ENCODE results near the gene HDAC5. TPM values are rescaled to one million over a fixed set of nuclear protein-coding genes. Genes with fewer than 3 reads are reported as not detected.

HDAC5 gene
- polyA plus RNA-seq, 1 donor: 64.6 TPM

Other genes starting within 250 kb of the HDAC5 start
- 2.2 TPM for gene MPP2, start 216.1 kb downstream of the HDAC5 start, polyA plus RNA-seq (ENCODE audit: insufficient read length)
- gene PPY, start 181.2 kb downstream of the HDAC5 start, polyA plus RNA-seq (ENCODE audit: insufficient read length): not detected
- not detected for gene PYY, start 169.7 kb downstream of the HDAC5 start, polyA plus RNA-seq (ENCODE audit: insufficient read length)
- gene NAGS, start 119.0 kb downstream of the HDAC5 start, polyA plus RNA-seq (ENCODE audit: insufficient read length): 0.19 TPM
- gene TMEM101, start 108.7 kb downstream of the HDAC5 start, polyA plus RNA-seq (ENCODE audit: insufficient read length): 33.1 TPM
- 23.3 TPM for gene LSM12, start 57.0 kb downstream of the HDAC5 start, polyA plus RNA-seq (ENCODE audit: insufficient read length)
- 39.3 TPM for gene G6PC3, start 52.9 kb downstream of the HDAC5 start, polyA plus RNA-seq (ENCODE audit: insufficient read length)
- gene HROB, start 18.3 kb upstream of the HDAC5 start, polyA plus RNA-seq (ENCODE audit: insufficient read length): 2.7 TPM
- gene ASB16, start 47.1 kb upstream of the HDAC5 start, polyA plus RNA-seq (ENCODE audit: insufficient read length): 26.9 TPM
- gene TMUB2, start 63.3 kb upstream of the HDAC5 start, polyA plus RNA-seq (ENCODE audit: insufficient read length): 58.1 TPM
- gene ATXN7L3, start 76.2 kb upstream of the HDAC5 start, polyA plus RNA-seq (ENCODE audit: insufficient read length): 59.5 TPM
- gene UBTF, start 96.0 kb upstream of the HDAC5 start, polyA plus RNA-seq (ENCODE audit: insufficient read length): 74.0 TPM
- gene SLC4A1, start 144.5 kb upstream of the HDAC5 start, polyA plus RNA-seq (ENCODE audit: insufficient read length): 9.0 TPM
- gene RUNDC3A, start 185.0 kb upstream of the HDAC5 start, polyA plus RNA-seq (ENCODE audit: insufficient read length): 1.1 TPM
- gene SLC25A39, start 201.2 kb upstream of the HDAC5 start, polyA plus RNA-seq (ENCODE audit: insufficient read length): 54.8 TPM
- 277 TPM for gene GRN, start 221.7 kb upstream of the HDAC5 start, polyA plus RNA-seq (ENCODE audit: insufficient read length)
- gene FAM171A2, start 240.2 kb upstream of the HDAC5 start, polyA plus RNA-seq (ENCODE audit: insufficient read length): 166 TPM

Measured in hindlimb muscle (tissue), 1 donor.